Lung microvascular endothelial cell (primary cell): ENCODE results near the gene GNE. TPM values are rescaled to one million over a fixed set of nuclear protein-coding genes. Genes with fewer than 3 reads are reported as not detected.
"Not testable (repeated sequence)": the region's sequence is repeated elsewhere in the genome, so short reads cannot be mapped to it uniquely, and the experiment has no call there.

ENCODE experiments used
- DNase-seq, 2 donors: peaks; one replicate each; pipeline versions ENCODE4 v3.0.0 to v3.0.0-alpha.2; 2010; ENCODE audit warnings: low read depth in 2 of 2
- total RNA-seq: library from RNA; depleted of rRNA; stranded (reverse); fragments of >200 nt; gene quantifications from 2 replicates; pipeline ENCODE4 v1.2.1, GENCODE V29; 2014

Gene GNE, protein sequence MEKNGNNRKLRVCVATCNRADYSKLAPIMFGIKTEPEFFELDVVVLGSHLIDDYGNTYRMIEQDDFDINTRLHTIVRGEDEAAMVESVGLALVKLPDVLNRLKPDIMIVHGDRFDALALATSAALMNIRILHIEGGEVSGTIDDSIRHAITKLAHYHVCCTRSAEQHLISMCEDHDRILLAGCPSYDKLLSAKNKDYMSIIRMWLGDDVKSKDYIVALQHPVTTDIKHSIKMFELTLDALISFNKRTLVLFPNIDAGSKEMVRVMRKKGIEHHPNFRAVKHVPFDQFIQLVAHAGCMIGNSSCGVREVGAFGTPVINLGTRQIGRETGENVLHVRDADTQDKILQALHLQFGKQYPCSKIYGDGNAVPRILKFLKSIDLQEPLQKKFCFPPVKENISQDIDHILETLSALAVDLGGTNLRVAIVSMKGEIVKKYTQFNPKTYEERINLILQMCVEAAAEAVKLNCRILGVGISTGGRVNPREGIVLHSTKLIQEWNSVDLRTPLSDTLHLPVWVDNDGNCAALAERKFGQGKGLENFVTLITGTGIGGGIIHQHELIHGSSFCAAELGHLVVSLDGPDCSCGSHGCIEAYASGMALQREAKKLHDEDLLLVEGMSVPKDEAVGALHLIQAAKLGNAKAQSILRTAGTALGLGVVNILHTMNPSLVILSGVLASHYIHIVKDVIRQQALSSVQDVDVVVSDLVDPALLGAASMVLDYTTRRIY
- total RNA-seq, result 9.2 and 13.5 TPM in 2 replicates

GRCh38 chr9:36258208-36258995 lies at the start of gene GNE:
Gene GNE, minus strand, starts transcription at chr9:36258448. Its CDS starts 9,093 bp downstream, at chr9:36249355.
- DNase-seq, result peak; percentile 95 to 96

DNA sequence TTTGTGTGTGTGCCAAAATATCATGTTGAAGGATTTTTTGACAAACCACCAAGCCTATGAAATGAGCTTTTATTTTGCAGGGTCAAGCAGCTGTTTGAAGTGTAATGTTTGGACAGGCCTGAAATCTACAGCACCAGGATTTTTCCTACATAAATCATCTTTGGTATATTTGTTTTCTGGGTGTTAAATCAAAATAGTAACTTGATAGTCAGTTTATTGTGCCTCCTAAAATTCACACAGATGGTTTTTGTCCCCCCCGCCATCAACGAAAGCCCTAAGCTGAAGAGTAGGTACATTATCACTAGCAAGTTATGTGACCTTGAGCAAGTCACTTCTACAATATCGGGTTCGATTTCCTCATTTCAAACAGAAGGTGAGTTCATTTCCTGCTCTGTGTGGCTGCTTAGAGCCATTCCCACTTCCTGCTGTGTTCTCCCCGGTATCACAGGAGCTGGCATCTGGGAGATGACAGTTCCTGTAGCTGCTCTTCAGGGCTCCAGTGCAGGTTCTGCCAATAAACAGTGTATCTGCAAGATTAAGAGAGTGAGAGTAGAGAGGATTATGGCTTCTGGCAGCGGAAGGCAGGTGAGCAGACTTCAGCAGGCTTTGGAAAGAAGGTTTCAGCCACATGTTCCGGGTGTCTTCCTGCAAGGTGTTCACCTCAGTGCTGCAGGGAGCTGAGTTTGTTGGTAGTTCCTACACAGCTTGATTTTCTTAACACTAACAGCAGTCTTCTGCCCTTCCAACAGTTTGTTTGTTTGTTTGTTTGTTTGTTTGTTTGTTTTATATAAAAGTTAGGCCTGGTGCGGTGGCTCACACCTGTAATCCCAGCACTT lies 48.4 kb upstream of the GNE start:
- DNase-seq, result peak; percentile 41 to 44

DNA sequence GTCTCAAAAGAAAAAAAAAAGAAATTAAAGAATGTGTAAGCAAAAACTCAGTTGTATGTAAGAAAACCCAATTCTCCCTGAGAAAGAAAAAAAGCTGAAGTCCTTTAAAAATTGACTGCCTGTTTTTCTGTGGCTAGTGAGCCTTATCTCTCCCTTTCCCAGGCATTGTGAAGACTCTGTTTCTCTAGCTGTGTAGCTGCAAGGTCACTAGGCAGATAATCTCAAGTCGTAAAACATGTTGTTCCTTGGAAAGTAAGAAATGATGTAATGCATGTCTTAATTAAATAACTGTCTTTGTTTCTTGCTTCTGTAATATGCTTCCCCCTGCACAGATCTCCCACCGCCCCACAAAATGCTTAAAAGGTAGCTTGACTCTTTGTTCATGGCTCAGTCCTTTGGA lies 46.1 kb upstream of the GNE start:
- not testable (repeated sequence) for DNase-seq

DNA sequence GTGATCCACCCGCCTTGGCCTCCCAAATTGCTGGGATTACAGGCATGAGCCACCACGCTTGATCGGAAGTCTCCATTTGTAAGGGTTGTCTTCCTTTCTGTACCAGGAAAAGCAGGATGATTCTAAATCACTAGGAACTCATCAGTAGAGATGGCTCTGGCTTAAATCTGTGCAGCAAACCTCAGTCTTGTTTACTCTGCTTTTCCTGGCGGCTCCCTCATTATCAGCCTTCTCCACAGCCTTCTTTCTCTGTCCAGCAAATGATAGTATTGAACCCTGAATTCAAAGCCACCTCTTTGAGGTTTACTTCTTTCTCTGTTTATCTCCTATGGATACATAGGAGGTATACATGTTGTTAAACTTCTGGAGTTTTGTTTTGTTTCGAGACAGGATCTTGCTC lies 43.0 kb upstream of the GNE start:
- no peak for DNase-seq

GRCh38 chr9:36298566-36298965 lies 40.3 kb upstream of the GNE start:
- DNase-seq, result no peak

GRCh38 chr9:36297798-36298197 lies 39.5 kb upstream of the GNE start:
- no peak for DNase-seq

DNA sequence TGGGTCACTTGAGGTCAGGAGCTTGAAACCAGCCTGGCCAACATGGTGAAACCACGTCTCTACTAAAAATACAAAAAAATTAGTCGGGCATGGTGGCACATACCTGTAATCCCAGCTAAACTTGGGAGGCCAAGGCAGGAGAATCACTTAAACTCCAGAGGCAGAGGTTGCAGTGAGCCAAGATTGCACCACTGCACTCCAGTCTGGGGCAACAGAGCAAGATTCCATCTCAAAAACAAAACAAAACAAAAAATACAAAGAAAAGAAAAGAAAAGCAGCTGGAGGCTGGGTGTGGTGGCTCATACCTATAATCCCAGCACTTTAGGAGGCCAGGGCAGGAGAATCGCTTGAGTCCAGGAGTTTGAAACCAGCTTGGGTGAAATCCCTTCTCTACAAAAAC lies 36.7 kb upstream of the GNE start:
- DNase-seq, result not testable (repeated sequence)

- no peak for DNase-seq
These were observed 35.7 kb upstream of the GNE start for GRCh38 chr9:36293918-36294317.

DNA sequence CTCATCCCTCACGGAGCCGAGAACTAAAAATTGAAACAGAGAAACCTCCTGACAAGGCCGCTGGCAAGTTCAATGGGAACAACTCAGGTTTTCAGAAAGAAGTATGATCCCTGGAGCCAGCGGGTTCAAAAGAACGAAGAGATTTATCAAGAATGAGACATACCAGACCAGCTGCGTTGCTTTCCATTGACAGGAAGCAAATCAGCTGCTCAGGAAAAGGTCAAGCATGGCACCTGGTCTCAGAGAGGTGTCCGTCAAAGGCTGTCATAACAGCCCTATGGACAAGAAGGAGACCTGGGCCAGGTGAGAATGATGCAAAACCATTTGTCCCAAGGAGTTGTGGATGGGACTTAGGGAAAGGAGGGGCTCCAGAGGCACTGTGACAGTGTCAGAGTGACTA lies 34.9 kb upstream of the GNE start:
- no peak for DNase-seq

DNA sequence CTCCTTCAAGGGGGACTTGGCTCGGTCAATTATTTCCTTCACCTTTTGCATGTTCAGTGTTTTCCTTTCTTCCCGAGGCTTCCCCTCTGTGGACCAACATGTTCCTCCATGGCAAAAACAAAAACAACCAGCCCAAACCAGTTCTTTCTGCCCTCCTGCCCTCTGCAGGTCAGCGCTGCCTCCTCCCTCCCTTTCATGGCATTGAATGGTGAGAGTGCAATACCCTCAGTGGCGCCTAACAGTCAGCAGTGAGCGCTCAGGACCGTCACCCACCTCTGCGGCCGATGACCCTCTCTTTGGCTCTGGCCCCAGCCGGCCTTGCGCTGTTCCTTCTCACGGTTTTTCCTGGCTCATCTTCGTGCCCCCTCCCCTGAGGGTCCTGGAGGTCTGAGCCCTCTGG lies 34.4 kb upstream of the GNE start:
- DNase-seq, result no peak

DNA sequence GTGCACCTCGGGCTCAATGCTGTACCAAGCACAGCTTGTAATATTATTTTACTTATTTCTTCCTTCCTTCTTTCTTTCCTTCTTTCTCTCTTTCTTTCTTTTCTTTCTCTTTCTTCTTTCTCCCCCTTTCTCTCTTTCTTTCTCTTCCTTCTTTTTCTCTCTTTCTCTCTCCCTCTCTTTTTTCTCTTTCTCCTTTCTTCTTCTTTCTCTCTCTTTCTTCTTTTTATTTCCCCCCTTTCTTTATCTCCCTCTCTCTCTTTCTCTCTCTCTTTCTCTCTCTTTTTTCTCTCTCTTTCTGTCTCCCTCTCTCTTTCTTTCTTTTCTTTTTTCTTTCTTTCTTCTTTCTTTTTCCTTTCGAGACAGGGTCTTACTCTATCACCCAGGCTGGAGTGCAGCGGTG lies 32.7 kb upstream of the GNE start:
- no peak for DNase-seq

GRCh38 chr9:36289836-36290435 lies 31.7 kb upstream of the GNE start:
- no peak for DNase-seq

- no peak for DNase-seq
These were observed 29.8 kb upstream of the GNE start for GRCh38 chr9:36288070-36288469.

- DNase-seq, result no peak
These were observed 28.1 kb upstream of the GNE start for GRCh38 chr9:36286388-36286787.

DNA sequence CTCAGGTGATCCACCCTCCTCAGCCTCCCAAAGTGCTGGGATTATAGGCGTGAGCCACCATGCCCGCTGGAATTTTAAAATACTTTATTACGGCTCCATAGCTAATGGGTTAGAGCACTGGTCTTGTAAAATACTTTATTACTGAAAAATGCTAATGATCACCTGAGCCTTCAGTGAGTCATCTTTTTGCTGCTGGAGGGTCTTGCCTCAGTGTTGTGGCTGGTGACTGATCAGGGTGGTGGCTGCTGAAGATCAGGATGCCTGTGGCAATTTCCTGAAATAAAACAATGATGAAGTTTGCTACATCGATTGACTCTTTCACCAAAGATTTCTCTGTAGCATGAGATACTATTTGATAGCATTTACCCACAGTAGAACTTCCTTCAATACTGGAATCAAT lies 26.0 kb upstream of the GNE start:
- DNase-seq, result no peak

- DNase-seq, result no peak
These were observed 24.0 kb upstream of the GNE start for GRCh38 chr9:36282275-36282674.

DNA sequence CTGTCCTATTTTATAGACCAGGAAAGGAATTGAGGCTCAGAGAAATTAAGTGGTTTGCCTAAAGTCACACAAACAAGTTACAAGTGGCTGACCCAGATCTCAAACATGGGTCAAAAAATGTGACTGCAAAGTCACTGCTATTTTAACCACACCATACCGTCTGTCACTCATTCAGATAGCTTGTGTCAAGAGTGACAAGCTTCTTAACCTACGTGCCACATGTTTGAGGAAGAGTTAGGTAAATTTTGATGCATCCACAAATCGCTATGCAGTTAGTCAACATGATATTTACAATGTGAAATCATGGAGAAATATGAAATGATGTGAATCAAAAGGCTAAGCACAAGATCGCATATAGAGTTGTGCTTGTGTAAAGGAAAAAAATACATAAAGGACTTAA lies 22.7 kb upstream of the GNE start:
- no peak for DNase-seq

- no peak for DNase-seq
These were observed 20.0 kb upstream of the GNE start for GRCh38 chr9:36278243-36278642.

GRCh38 chr9:36276781-36277181 lies 18.5 kb upstream of the GNE start:
- DNase-seq, result peak; percentile 54 to 60

- DNase-seq, result no peak
These were observed 18.0 kb upstream of the GNE start for GRCh38 chr9:36276254-36276653.

GRCh38 chr9:36275060-36275459 lies 16.8 kb upstream of the GNE start:
- DNase-seq, result no peak
